Endometrium (tissue), 2 donors: Measurements from ENCODE around the gene PRCC.
"Not testable (repeated sequence)": the region's sequence is repeated elsewhere in the genome, so short reads cannot be mapped to it uniquely, and the experiment has no call there.

Source experiments
- FAIRE-seq: peaks from 2 replicates; lab custom pipeline; 2012; peaks lifted over from hg19 to GRCh38; lab: Jason Lieb, UNC
- donor health status: control.
- donor health status: control.

Gene PRCC

DNA sequence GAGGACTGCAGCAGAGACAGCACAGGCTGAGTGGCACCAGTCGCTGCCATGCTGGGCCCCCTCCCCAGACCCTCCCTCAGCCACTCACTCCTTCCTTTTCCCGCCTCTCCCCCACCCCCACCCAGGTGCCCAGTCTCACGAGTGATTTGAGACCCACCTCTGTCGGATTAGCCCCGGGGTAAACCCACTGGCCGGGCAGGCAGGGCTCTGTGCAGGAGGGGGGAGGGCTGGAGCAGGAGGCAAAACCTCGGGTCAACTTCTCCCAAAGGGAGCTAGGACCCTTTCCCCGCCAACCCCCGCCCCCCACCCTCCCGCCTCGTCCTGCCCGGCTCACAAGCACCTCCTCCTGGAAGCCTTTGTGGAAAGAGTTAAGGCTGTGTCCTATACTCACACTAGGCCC, 23.0 kb upstream of the PRCC start:
- no peak for FAIRE-seq

- FAIRE-seq = no peak
Observed at GRCh38 chr1:156744786-156745419, 22.4 kb upstream of the PRCC start.

DNA sequence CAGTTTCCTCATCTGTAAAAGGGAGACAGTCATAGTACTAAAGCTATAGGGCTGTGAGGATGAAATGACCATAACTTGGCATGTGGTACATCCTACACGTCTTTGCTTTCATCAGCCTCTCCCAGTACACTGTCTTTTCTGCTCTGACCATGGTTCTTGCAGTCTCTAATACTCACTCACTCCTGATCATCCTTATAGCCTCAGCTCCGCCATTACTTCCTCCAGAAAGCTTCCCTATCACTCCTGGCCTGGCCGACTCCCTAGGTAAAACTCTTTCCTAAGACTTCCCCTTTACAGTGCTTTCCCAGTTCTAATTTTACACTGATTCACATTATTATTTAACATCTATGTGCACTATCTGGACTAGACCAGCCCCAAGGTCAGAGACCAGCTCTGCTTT, 21.5 kb upstream of the PRCC start:
- no peak for FAIRE-seq

GRCh38 chr1:156746406-156746727, 21.0 kb upstream of the PRCC start:
- no peak for FAIRE-seq

- FAIRE-seq = no peak
Observed at GRCh38 chr1:156746728-156747631, 20.4 kb upstream of the PRCC start.

DNA sequence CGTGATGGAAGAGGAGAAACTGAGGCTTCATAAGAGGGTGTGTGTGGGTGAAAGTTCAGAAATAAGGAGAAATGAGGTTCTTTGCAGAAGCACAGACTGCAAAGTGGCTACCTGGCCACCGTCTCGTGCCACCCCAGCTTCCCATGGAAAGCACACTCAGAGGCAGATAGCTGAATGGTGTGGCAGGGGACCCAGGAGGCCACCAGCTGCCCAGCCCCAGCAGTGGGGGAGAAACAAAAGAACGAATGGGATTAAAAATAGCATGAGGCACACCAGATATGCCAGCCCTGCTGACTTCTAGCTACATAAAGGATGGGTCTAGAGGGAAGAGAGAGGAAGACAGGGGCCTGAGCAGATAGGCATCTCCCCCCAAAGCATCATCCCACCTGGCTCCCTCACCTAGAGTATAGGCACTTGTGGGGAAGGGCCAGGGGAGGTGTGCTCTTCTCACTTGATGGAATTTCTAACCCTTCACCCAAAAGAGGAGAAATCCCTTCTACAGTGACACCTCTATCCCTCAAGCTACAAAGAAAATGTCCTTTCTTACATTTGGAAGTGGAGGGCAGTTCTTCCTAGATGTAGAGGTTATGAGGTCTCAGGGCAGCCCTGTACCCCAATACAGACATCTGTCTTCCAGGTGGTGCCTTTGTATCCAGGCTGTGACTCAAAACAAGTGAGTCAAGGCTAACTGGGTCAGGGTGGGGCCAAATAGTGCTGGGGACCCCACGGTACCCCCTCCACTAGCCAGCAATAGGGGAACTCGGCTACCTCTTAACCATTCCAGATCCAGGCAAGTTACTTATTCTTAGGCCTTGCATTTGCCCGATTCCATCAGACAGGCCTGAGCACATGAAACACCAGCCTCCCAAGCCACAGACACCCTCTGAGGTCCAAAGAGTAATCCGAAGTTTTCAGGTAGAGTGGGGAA, 19.3 kb upstream of the PRCC start:
- no peak for FAIRE-seq

DNA sequence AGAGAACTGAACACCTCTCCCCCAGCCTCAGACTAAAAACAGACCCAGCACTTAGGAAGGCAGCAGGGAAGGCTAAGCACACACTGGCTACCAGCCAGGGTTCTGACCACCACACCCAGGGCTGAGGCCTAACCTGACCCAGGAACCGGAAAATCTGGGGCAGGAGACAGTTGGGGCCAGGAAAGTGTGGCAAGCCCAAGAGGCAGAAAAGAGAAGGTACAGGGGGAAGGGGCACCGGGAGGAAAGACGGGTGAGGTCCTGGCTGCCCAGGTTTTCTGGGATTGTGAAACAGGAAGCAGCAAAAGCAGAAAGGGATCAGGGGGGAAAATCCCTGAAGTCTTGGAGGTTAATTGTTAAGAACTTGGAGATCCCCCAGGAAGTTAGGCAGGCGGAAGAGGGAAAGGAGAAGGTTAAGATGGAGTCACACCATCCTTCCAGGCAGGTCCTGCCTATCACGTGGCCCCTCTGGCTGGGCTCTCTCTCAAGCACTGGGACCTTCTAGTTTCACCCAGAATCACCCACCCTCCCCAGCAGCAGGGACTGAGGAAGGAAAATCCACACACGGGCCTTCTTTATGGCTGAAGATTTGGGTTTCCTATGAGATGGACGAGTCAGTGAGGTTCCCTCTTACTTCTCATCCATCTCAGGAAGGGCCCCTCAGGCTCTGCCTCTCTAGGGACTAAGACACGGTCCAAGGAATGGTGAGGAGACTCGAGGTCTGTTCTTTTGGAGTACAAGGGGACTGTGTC, 18.5 kb upstream of the PRCC start:
- FAIRE-seq = no peak

DNA sequence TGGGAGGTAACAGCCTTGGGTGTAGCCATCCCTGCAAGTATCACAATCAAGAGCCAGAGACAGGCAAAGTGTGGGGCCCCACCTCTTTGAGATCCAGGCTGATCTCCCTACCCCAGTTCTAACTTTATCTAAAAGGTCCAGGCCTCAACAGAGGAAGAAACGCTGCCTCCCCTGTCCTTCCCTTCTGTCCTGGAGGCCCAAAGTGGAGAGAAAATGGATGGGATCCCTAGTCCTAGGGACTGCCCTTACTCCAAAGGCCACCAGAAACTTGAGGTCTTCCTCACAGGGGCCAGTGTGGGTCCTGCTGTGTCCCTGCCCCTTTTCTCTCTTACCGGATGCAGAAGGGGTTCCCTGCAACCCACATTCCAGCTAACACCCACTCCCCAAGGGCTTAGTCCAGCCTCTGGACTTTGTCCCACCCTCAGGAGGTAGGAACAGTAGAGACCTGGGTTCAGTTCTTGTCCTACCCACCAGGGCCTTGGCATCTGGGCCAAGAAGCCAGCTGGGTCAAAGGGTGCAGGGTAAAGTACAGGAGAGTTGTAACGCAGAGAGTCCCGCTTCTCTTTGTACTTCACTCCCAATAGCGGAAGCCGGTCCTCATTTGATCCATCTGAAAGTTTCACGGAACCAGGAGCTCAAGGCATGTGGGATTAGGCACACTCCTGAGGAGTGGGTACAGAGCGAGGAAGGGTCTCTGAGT, 17.8 kb upstream of the PRCC start:
- no peak for FAIRE-seq

DNA sequence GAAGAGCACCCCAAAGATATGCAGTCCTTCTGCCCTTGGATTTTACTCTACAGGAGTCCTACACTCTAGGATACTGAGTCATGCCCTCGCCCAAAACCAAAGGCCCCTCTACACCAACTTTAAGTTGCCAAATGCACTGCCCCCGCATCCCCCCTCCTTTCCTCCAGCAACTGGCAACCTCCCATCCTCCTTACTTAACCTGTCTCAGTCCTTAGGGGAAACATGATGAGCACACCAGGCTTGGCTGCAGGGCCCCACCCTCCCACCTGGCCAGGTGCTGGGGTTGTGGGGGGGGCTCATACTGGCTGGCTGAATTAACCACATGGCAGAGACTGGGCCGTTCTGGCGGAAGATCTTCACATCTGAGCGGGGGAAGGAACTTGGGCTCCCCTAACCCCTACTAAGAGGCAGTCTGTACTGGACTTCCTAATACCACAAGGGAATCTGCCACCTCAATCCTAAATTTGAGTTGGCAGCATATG, 17.1 kb upstream of the PRCC start:
- no peak for FAIRE-seq

- FAIRE-seq = no peak
Observed at GRCh38 chr1:156750711-156751450, 16.5 kb upstream of the PRCC start.

DNA sequence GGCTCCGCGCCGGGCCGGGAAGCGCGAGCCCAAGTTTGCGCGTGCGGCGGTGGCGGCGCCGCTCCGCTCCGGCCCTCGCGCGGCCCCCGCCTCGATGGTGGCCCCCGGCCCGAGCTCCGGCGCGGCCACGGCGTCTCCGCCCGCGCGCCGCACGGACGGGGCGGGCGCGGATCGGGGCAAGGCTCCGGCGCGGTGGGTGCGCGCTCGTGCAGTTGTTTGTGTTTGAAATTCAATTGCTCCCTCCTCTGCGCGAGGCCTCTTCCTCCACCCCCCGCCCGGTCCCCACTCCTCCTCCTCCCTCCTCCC, 15.9 kb upstream of the PRCC start, which contains the start of gene HDGF:
Gene HDGF, minus strand, starts transcription at position 225 of the 306 bp plus-strand sequence. CDS start 246 bp downstream, outside the sequence.
- no peak for FAIRE-seq

DNA sequence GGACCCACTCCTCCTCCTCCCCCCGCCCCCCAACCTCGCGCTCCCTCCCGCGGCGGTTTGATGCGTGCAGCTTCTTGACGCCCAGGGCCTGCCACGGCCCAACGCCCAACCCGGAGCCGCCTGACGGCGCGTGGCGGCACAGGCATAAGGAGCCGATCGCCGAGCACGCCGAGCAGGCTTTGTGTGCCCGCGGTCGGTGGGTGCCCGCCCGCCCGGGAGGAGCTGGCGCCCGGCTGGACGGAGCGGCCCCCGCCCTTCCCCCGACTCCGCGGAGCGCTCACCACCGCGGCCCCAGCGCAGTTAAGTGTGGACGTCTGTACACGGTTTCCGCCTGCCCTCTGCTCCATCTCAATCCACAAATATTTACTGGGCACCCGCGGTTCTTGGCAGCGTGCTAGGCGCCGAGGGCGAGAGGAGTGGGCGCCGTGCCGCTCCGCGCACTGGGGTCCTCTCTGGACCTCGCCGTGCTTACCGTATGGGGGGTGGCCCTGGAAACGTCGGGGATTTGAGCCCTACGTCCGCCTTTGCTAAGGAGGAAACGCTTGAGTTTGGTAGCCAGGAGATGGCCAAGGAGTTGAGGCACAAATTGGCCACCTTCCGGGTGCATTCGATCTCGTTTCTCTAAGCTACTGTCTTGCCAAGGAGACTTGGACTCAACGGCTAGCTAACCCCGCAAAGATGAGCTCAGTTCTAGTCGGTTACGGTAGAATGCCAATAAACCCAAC, 15.4 kb upstream of the PRCC start:
- no peak for FAIRE-seq

DNA sequence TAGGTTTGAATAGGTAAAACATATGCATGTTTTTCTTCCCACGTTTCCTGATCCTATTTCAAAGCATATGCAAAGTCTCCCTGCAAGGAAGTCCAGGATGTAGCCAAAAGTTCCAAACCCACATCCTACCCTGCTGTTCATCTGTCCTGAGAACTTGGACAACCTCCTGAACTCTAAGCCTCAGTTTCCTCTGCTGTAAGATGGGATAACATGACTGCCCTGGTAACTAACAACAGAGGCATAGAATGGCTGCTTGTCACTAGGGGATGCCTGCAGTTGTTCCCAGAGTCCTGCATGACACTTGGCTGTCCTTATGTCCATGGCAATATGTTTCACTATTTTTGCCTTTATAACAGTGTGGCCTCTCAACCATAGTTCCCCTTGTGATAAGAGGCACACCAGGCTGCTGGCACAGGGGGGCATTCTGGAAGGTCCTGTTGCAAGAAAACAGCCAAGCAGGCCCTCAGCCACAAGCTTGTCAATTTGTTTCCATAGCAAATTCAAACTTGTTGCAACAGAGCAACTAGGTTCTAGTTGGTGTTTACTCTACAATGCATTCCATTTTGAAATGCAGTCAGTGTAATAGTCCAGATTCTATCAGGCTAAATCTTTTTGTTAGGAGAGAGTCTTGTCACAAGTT, 14.4 kb upstream of the PRCC start:
- no peak for FAIRE-seq

DNA sequence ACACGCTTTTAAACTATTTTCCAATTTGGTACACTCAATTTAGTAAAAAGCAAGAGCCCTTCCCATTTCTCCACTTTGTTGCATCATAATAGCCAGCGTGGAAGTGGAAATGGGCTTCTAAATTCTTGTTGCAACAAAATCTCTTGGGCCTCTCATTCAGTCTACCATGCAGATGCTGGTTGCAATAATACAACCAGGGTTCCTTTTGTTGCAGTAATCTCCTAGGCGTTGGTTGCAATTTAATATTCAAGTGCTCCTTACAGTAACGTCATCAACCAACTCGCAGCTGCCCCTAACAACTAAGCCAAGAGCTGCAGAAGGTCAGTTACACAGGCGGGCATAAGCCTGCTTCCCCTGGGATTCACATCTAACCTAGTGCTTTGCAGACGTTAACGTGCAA, 13.1 kb upstream of the PRCC start:
- FAIRE-seq = no peak

- no peak for FAIRE-seq
Observed at GRCh38 chr1:156755527-156755950, 11.8 kb upstream of the PRCC start.

DNA sequence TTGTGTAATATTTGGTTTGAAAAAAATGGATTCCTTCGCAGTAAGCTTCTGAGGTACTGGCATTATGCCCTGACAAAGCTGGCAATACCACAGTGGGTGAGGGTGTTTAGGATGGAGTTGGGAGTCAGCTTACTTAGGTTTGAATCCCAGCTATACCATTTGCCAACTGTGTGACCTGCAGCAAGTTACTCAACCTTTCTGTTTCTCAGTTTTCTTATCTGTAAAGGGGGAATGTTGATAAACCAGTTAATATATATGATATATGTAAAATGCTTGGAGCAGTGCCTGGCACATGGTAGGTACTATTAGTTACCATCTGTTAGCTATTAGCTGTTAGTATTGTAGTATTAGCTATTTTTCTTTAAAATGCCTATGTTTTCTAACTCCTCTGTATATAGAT, 11.0 kb upstream of the PRCC start:
- no peak for FAIRE-seq

- FAIRE-seq = not testable (repeated sequence)
Observed at GRCh38 chr1:156757572-156758253, 9.6 kb upstream of the PRCC start.

- no peak for FAIRE-seq
Observed at GRCh38 chr1:156760092-156760795, 7.1 kb upstream of the PRCC start.
